ENCODE measurements around the gene CCR5AS.
"Not testable (repeated sequence)": the region's sequence is repeated elsewhere in the genome, so short reads cannot be mapped to it uniquely, and the experiment has no call there.

The CCR5AS gene

GRCh38 chr3:46354478-46354877 lies 52.4 kb downstream of the CCR5AS start:
- no peak for DNase-seq (ENCODE audit: low spot score)

- DNase-seq (ENCODE audit: low spot score), result no peak
Measured at GRCh38 chr3:46353647-46354410, 53.0 kb downstream of the CCR5AS start, which contains the start of gene CCR2. CCR2 (plus strand) TSS chr3:46354111; CDS start chr3:46357528, 3,417 bp downstream.

- no peak for DNase-seq (ENCODE audit: low spot score)
Measured at GRCh38 chr3:46353090-46353489, 53.8 kb downstream of the CCR5AS start.

- no peak for DNase-seq (ENCODE audit: low spot score)
Measured at GRCh38 chr3:46351646-46352045, 55.2 kb downstream of the CCR5AS start.

- DNase-seq (ENCODE audit: low spot score), result no peak
Measured at GRCh38 chr3:46350262-46350565, 56.7 kb downstream of the CCR5AS start.

DNA sequence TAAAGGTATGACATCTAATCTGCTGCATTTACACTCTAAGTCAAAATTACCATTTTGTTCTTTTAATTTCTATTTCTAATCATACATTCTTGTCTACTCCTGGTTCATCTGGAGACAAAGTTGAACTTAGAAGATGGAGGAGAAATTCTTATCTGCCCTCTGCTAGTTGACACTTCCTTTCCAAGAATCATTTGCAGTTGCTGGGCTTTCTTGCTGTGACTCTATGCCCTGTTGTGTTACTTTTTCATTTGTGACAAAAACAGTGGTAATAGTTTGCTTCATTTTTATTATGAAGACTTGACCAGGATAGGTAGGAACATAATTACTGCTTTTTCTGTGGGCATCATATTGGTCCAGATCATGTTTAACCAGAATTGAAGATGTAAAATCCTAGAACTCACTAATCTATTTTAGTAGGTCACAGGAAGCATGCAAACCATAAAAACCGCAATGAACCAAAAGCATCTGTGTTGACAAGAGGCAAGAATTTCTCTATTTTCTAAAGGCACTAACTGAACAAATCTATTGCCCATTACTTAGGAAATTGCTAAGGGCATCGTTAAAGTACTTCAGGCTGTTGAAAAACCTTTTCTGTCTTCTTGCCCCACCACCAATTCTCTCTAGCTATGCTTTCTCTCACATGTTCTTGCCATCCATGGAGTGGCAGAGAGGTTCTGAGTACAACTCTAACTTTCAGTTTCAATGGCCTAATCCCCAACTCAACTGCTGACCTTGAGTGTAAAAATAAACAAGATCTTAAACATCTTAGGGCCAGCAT lies 57.2 kb downstream of the CCR5AS start:
- DNase-seq (ENCODE audit: low spot score), result no peak

- DNase-seq (ENCODE audit: low spot score), result no peak
Measured at GRCh38 chr3:46348823-46349482, 57.9 kb downstream of the CCR5AS start.

DNA sequence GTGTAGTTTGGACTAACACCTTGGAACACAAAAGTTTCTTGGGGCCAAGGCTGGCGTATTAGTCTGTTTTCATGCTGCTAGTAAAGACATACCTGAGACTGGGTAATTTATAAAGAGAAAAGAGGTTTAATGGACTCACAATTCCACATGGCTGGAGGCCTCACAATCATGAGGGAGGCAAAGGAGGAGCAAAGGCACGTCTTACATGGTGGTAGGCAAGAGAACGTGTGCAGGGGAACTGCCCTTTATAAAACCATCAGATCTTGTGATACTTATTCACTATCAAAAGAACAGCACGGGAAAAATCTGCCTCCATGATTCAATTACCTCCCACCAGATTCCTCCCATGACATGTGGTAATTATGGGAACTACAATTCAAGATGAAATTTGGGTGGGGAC lies 62.4 kb downstream of the CCR5AS start:
- DNase-seq (ENCODE audit: low spot score), result no peak

GRCh38 chr3:46338840-46339239 lies 68.0 kb downstream of the CCR5AS start:
- DNase-seq (ENCODE audit: low spot score), result no peak

DNA sequence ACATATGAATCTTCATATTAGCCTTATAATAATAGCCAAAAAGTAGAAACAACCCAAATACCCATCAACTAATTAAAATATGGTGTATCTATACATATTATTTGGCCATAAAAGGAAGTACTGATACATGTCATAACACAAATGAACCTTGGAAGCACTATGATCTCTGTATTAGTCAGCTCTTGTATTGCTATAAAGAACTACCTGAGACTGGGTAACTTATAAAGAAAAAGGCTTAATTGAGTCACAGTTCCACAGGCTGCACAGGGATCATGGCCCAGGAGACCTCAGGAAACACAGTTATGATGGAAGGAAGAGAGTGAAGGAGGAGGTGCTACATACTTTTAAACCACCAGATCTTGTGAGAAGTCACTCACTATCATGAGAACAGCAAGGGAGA lies 69.0 kb downstream of the CCR5AS start:
- no peak for DNase-seq (ENCODE audit: low spot score)

- DNase-seq (ENCODE audit: low spot score), result no peak
Measured at GRCh38 chr3:46335541-46335940, 71.3 kb downstream of the CCR5AS start.

DNA sequence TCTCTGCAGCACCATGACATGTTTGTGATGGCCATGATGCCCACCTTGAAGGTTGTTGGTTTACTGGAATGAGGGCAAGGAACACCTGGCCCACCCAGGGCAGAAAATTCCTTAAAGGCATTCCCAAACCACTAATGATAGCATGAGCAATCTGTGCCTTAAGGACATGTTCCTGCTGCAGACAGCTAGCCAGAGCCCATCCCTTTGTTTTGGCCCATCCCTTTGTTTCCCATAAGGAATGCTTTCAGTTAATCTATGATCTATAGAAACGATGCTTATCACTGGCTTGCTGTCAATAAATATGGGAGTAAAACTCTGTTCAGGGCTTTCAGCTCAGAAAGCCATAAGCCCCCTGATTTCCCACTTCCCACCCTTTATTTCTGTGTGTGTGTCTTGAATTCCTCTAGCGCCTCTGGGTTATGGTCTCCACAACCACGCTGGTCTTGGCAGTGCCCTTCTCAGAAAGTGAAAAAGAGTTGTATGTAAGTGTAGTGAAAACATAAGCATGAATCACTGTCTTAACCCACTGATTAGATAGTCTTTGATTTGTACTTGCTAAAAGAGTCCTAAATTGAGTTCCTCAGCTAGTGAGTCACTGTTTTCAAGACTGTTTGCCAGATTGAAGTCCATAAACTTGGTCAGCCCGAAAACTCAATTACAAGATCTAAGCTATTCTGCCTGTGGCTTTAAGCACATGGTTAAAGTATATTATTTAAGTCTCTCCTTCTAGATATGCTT lies 72.0 kb downstream of the CCR5AS start:
- no peak for DNase-seq (ENCODE audit: low spot score)

DNA sequence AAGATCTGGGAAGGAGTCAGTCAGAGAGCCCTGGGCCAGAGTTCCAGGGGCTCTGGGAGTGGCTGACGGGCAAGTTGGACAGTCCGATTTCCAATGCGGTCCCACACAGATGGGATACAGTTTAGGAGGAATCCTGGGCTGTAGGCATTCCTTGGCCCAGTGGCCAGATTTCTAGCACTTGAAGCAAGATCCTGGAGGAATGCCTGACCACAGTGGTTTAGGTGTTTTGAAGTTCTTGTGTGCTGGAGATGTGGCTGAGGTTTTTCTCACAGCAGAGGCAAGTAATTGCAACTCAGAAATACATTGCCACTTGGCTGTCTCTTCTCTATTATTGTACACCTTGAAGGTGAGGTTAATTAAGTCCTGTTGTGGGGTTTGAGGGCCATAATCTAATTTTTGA lies 76.2 kb downstream of the CCR5AS start:
- DNase-seq (ENCODE audit: low spot score), result not testable (repeated sequence)

DNA sequence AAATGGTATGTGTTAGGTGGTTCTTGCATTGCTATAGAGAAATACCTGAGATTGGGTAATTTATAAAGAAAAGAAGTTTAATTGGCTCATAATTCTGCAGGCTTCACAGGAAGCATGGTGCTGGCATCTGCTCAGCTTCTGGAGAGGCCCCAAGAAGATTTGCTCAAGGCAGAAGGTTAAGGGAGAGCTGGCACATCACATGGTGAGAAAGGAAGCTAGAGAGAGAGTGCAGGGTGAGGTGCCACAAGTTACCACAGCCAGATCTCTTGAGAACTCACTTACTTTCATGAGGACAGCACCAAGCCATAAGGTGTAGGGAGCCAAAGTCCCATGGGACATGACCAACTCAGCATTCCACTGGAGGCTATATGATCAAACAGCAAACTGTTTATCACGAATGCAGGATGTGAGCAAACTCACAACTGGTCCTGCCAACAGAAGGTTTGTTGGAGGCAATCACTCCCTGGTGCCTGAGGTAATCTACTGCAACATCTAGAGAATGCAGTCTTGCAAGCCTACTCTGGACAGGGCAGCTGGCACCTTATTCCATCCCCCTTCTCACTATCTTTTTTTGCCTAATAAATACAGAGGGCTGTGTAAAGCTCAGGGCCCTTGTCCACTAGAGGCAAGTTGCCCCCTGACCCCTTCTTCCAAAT lies 81.1 kb downstream of the CCR5AS start:
- no peak for DNase-seq (ENCODE audit: low spot score)

- no peak for DNase-seq (ENCODE audit: low spot score)
Measured at GRCh38 chr3:46324036-46324435, 82.8 kb downstream of the CCR5AS start.

DNA sequence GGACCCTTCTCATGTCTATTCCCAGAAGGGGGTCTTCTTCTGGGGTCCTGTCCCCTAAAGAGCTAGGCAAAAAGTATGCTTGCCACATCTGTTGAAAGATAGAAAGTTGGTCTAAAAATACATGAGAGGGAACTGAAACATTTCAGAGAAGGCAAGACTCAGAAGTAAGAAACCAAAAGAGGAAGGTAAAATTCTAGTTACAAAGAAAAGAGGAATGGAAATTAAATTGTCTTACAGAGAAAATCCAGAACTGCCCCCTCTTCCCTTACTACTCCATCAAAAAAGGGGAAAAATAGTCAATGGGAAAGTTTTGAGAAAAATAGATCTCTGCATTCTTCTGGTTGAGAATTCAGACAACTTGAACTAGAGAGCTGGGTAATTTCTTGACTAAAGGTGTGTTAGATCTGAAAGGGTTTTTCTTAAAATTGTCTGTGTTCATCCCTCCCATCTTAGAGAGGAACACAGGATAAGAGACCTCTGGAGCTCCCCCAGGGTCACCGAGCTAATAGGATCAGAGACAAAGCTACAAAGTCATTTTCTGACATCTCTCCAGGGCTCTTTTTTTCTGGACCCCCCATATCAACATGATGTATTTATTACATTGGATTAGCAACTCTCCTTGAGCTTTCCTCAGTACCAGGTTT lies 85.3 kb downstream of the CCR5AS start:
- no peak for DNase-seq (ENCODE audit: low spot score)

GRCh38 chr3:46318207-46318927 lies 88.5 kb downstream of the CCR5AS start:
- DNase-seq (ENCODE audit: low spot score), result no peak

- no peak for DNase-seq (ENCODE audit: low spot score)
Measured at GRCh38 chr3:46316206-46316605, 90.7 kb downstream of the CCR5AS start.

- no peak for DNase-seq (ENCODE audit: low spot score)
Measured at GRCh38 chr3:46314517-46314916, 92.3 kb downstream of the CCR5AS start.
